HEK293 (cell line): Measurements from ENCODE around the gene PEX11G.

Experiments
- CTCF ChIA-PET: fragments of 350-600 bp; formaldehyde crosslinking; extraction: SDS; loops from one replicate; lab custom pipeline; 2021; ENCODE audit warnings: antibody characterized with exemption; lab: Yijun Ruan, JAX
- POLR2A ChIA-PET: fragments of 300-600 bp; formaldehyde crosslinking; extraction: SDS; loops from one replicate; lab custom pipeline; 2020; ENCODE audit warnings: antibody characterized with exemption, inconsistent platforms; lab: Yijun Ruan, JAX
- H3K27ac ChIP-seq: fragments of 200-500 bp; sonication (Bioruptor generic); 2 replicates; pipeline ENCODE4 v1.5.1; 2014; ENCODE audit warnings: low read depth, low read length, control low read depth, inconsistent platforms; ENCODE audit errors: extremely low read depth
- H3K36me3 ChIP-seq, 2 experiments: fragments of 200-500 bp in 1 of 2; sonication (Bioruptor generic) in 1 of 2; 1 replicate in 1 of 2; 2 replicates in 1 of 2; pipeline ENCODE4 v1.5.1; 2014 to 2017; ENCODE audit warnings: inconsistent platforms in 2 of 2, low read length in 2 of 2; ENCODE audit not compliant: control insufficient read depth in 2 of 2, insufficient read depth in 1 of 2
- H3K4me1 ChIP-seq: fragments of 200-500 bp; sonication (Bioruptor generic); 2 replicates; pipeline ENCODE4 v1.5.1; 2014; ENCODE audit warnings: mild to moderate bottlenecking, low read length, inconsistent platforms; ENCODE audit not compliant: control insufficient read depth, insufficient read depth
- H3K4me3 ChIP-seq: 2 replicates; pipeline ENCODE4 v1.5.1; 2011; ENCODE audit warnings: low read depth, mild to moderate bottlenecking, control low read depth, low read length, moderate library complexity
- H3K9me3 ChIP-seq: fragments of 200-500 bp; sonication (Bioruptor generic); 2 replicates; pipeline ENCODE4 v1.5.1; 2014; ENCODE audit warnings: low read depth, low read length, inconsistent platforms; ENCODE audit not compliant: control insufficient read depth, insufficient read depth
- GLIS1 ChIP-seq: fragments of 450-650 bp; formaldehyde crosslinking; IDR thresholded peaks from 2 replicates; pipeline ENCODE4 v1.5.1; 2016; ENCODE audit warnings: missing biosample characterization, missing genetic modification characterization
- HIC1 ChIP-seq: fragments of 450-650 bp; formaldehyde crosslinking; IDR thresholded peaks from 2 replicates; pipeline ENCODE4 v1.5.1; 2016; ENCODE audit warnings: missing biosample characterization, missing genetic modification characterization
- PRDM10 ChIP-seq: fragments of 450-650 bp; formaldehyde crosslinking; IDR thresholded peaks from 2 replicates; pipeline ENCODE4 v1.5.1; 2016; ENCODE audit warnings: missing biosample characterization, missing genetic modification characterization
- REPIN1 ChIP-seq: fragments of 450-650 bp; formaldehyde crosslinking; IDR thresholded peaks from 2 replicates; pipeline ENCODE4 v1.5.1; 2017; ENCODE audit warnings: missing biosample characterization, missing genetic modification characterization, low read depth
- SP2 ChIP-seq: fragments of 450-650 bp; formaldehyde crosslinking; IDR thresholded peaks from 2 replicates; pipeline ENCODE4 v1.5.1; 2016; ENCODE audit warnings: missing biosample characterization, missing genetic modification characterization
- SP7 ChIP-seq: fragments of 450-650 bp; formaldehyde crosslinking; IDR thresholded peaks from 2 replicates; pipeline ENCODE4 v1.5.1; 2016; ENCODE audit warnings: missing biosample characterization, missing genetic modification characterization
- TRIM28 ChIP-seq: IDR thresholded peaks from 2 replicates; pipeline ENCODE4 v1.6.1; 2011; ENCODE audit warnings: low read length, control low read depth, borderline replicate concordance
- YY2 ChIP-seq: fragments of 450-650 bp; formaldehyde crosslinking; IDR thresholded peaks from 2 replicates; pipeline ENCODE4 v1.5.1; 2016; ENCODE audit warnings: missing biosample characterization, missing genetic modification characterization
- ZNF121 ChIP-seq: fragments of 450-650 bp; formaldehyde crosslinking; IDR thresholded peaks from 2 replicates; pipeline ENCODE4 v1.5.1; 2016; ENCODE audit warnings: missing biosample characterization, missing genetic modification characterization
- ZNF133 ChIP-seq: fragments of 450-650 bp; formaldehyde crosslinking; IDR thresholded peaks from 2 replicates; pipeline ENCODE4 v1.5.1; 2016; ENCODE audit warnings: missing biosample characterization, missing genetic modification characterization
- ZNF175 ChIP-seq: fragments of 450-650 bp; formaldehyde crosslinking; IDR thresholded peaks from 2 replicates; pipeline ENCODE4 v1.5.1; 2016; ENCODE audit warnings: missing biosample characterization, missing genetic modification characterization
- ZNF18 ChIP-seq: fragments of 450-650 bp; formaldehyde crosslinking; IDR thresholded peaks from 2 replicates; pipeline ENCODE4 v1.5.1; 2016; ENCODE audit warnings: missing biosample characterization, missing genetic modification characterization
- ZNF202 ChIP-seq: fragments of 450-650 bp; formaldehyde crosslinking; IDR thresholded peaks from 2 replicates; pipeline ENCODE4 v1.5.1; 2016; ENCODE audit warnings: missing biosample characterization, missing genetic modification characterization, borderline replicate concordance
- ZNF266 ChIP-seq: fragments of 450-650 bp; formaldehyde crosslinking; IDR thresholded peaks from 2 replicates; pipeline ENCODE4 v1.5.1; 2016; ENCODE audit warnings: missing biosample characterization, missing genetic modification characterization, low read depth
- ZNF449 ChIP-seq: fragments of 450-650 bp; formaldehyde crosslinking; IDR thresholded peaks from 2 replicates; pipeline ENCODE4 v1.5.1; 2017; ENCODE audit warnings: missing biosample characterization, mild to moderate bottlenecking, missing genetic modification characterization, moderate library complexity
- ZNF529 ChIP-seq: fragments of 450-650 bp; formaldehyde crosslinking; IDR thresholded peaks from 2 replicates; pipeline ENCODE4 v1.5.1; 2017; ENCODE audit warnings: missing genetic modification characterization, missing biosample characterization; ENCODE audit not compliant: insufficient replicate concordance
- ZNF560 ChIP-seq: fragments of 450-650 bp; formaldehyde crosslinking; IDR thresholded peaks from 2 replicates; pipeline ENCODE4 v1.5.1; 2017; ENCODE audit warnings: missing biosample characterization, missing genetic modification characterization, borderline replicate concordance
- ZNF600 ChIP-seq: fragments of 450-650 bp; formaldehyde crosslinking; IDR thresholded peaks from 2 replicates; pipeline ENCODE4 v1.5.1; 2016; ENCODE audit warnings: missing biosample characterization, missing genetic modification characterization
- ZNF677 ChIP-seq: fragments of 450-650 bp; IDR thresholded peaks from 2 replicates; pipeline ENCODE4 v1.5.0; 2018; ENCODE audit warnings: missing biosample characterization, mild to moderate bottlenecking, missing genetic modification characterization, moderate library complexity
- ZNF791 ChIP-seq: fragments of 450-650 bp; formaldehyde crosslinking; IDR thresholded peaks from 2 replicates; pipeline ENCODE4 v1.5.1; 2016; ENCODE audit warnings: missing biosample characterization, missing genetic modification characterization
- ZNF830 ChIP-seq: fragments of 450-650 bp; IDR thresholded peaks from 2 replicates; pipeline ENCODE4 v1.5.0; 2018; ENCODE audit warnings: missing biosample characterization, missing genetic modification characterization, low read depth, mild to moderate bottlenecking, moderate library complexity

PEX11G gene

GRCh38 chr19:7445104-7445503 is 43.7 kb downstream of the PEX11G start:
- CTCF ChIA-PET = no interaction called here
- peaks cover 30 to 83% of the 10 kb centered on the region in 2 experiments; a peak in 2 of 3 replicates for H3K36me3 ChIP-seq
- H3K27ac ChIP-seq = no peak overlapping the region
- no peak overlapping the region for H3K4me3 ChIP-seq
- H3K4me1 ChIP-seq = no peaks in the 10 kb centered on the region
- POLR2A ChIA-PET = no interaction called here
- H3K9me3 ChIP-seq = no peaks in the 10 kb centered on the region
- no peak for TF ChIP-seq TRIM28
- TF ChIP-seq ZNF677 (tag by site-specific recombination) = no peak
- TF ChIP-seq ZNF121 (tag by site-specific recombination) = peak; percentile 88; the same call in 1 of the 2 replicates
- no peak for TF ChIP-seq ZNF529 (tag by site-specific recombination)

GRCh38 chr19:7444042-7444441 is 44.8 kb downstream of the PEX11G start:
- peaks cover 27 to 73% of the 10 kb centered on the region in 2 experiments; a peak in 2 of 3 replicates for H3K36me3 ChIP-seq

More at GRCh38 chr19:7444042-7444441, 44.8 kb downstream of the PEX11G start:
- ChIA-PET POLR2A (interaction anchor here (0.6 kb wide), 1 partner anchor 40 kb away, joined by 5 read pairs; no protein-coding TSS in a partner anchor), CTCF (no interaction called here)
- no peak overlapping the region for H3K27ac ChIP-seq
- no peaks in the 10 kb centered on the region for H3K4me1 ChIP-seq
- no peak for TF ChIP-seq ZNF449 (tag by site-specific recombination)
- no peak for TF ChIP-seq REPIN1 (tag by site-specific recombination)
- no peak for TF ChIP-seq ZNF600
- TF ChIP-seq SP2 (tag by site-specific recombination) = no peak
- TF ChIP-seq YY2 = no peak
- TF ChIP-seq ZNF18 (tag by site-specific recombination) = no peak
- TF ChIP-seq ZNF266 (tag by site-specific recombination) = no peak
- no peak for TF ChIP-seq HIC1 (tag by site-specific recombination)
- TF ChIP-seq ZNF791 (tag by site-specific recombination) = no peak
- TF ChIP-seq SP7 = no peak
- no peak for TF ChIP-seq ZNF133
- TF ChIP-seq PRDM10 (tag by site-specific recombination) = no peak
- TF ChIP-seq ZNF202 (tag by site-specific recombination) = no peak
- no peak for TF ChIP-seq ZNF830 (tag by site-specific recombination)
- no peak for TF ChIP-seq ZNF560 (tag by site-specific recombination)
- no peak for TF ChIP-seq GLIS1
- no peak for TF ChIP-seq ZNF175 (tag by site-specific recombination)
- H3K9me3 ChIP-seq = no peaks in the 10 kb centered on the region
- no peak overlapping the region for H3K4me3 ChIP-seq
